Prostate gland (tissue), 2 donors: ENCODE results near the gene PCBD2. TPM values are rescaled to one million over a fixed set of nuclear protein-coding genes. Genes with fewer than 3 reads are reported as not detected.
"Not testable (repeated sequence)": the region's sequence is repeated elsewhere in the genome, so short reads cannot be mapped to it uniquely, and the experiment has no call there.

Experiments
- DNase-seq: peaks from one replicate; pipeline ENCODE4 v3.0.0-alpha.2; 2019; ENCODE audit warnings: low spot score
- H3K27ac ChIP-seq, 2 donors: fragments of 200-600 bp; sonication (generic); 2 replicates each; pipeline ENCODE4 v1.5.1; 2017 to 2019
- H3K27me3 ChIP-seq: fragments of 200-600 bp; sonication (generic); replicated peaks from 2 replicates; pipeline ENCODE4 v1.5.1; 2019; ENCODE audit not compliant: insufficient read depth
- H3K36me3 ChIP-seq, 2 donors: fragments of 200-600 bp; sonication (generic); 1 replicate in 1 of 2; 2 replicates in 1 of 2; pipeline versions ENCODE4 v1.5.1 to v1.8.1; 2017 to 2019
- H3K4me1 ChIP-seq: fragments of 200-600 bp; sonication (generic); replicated peaks from 2 replicates; pipeline ENCODE4 v1.5.1; 2019
- H3K4me3 ChIP-seq, 2 donors: fragments of 200-600 bp; sonication (generic); 2 replicates each; pipeline ENCODE4 v1.5.1; 2017 to 2019
- H3K9me3 ChIP-seq: fragments of 200-600 bp; sonication (generic); 2 replicates; pipeline ENCODE4 v1.5.1; 2017
- POLR2A ChIP-seq: fragments of 450-650 bp; IDR thresholded peaks from one replicate; pipeline ENCODE4 v1.6.1; 2016; ENCODE audit warnings: antibody characterized with exemption, mild to moderate bottlenecking
- POLR2AphosphoS5 ChIP-seq: sonication (generic); formaldehyde crosslinking; IDR thresholded peaks from one replicate; pipeline ENCODE4 v1.6.1; 2017; ENCODE audit warnings: antibody characterized with exemption
- whole genome bisulfite sequencing: methylation state at CpG from one replicate; pipeline ENCODE4 v1.1.5; 2018; 5-methylcytosine and 5-hydroxymethylcytosine counted together
- intact Hi-C: fragments of 100-400 bp; cut with DNase I; formaldehyde crosslinking; loops from one replicate; pipeline ENCODE4 v1.14.2; 2022
- total RNA-seq, 2 donors: library from RNA; depleted of rRNA; stranded (reverse); fragments of >200 nt; gene quantifications; one replicate each; pipeline ENCODE4 v1.1.0, GENCODE V29; 2016
- TF ChIP-seq, protein P1 (sequence below), 4 experiments: fragments of 200-600 bp in 2 of 4; fragments of 450-650 bp in 2 of 4; sonication (generic) in 2 of 4; IDR thresholded peaks; 1 replicate in 3 of 4; 2 replicates in 1 of 4; pipeline ENCODE4 v1.5.1; 2016 to 2019; ENCODE audit warnings: antibody characterized with exemption in 4 of 4, mild to moderate bottlenecking in 2 of 4, moderate library complexity in 2 of 4

PCBD2 gene
- total RNA-seq, 2 donors from 2014 or later = 7.4 to 9.4 TPM

DNA sequence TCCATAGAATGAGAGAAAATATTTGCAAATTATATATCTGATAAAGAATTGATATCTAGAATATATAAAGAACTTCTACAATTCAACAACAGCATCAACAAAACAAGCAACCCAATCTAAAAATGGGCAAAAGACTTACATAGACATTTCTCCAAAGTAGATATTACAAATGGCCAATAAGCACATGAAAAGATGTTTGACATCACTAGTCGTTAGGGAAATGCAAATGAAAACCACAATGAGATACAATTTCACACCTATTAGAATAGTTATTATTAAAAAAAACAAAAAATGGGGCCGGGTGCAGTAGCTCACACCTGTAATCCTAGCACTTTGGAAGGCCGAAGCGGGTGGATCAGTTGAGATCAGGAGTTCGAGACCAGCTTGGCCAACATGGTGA lies 87.2 kb downstream of the PCBD2 start:
- no peak overlapping the region for H3K27ac ChIP-seq
- WGBS = 95% methylated on average over 5 of the region's 5 CpGs
- H3K4me3 ChIP-seq = no peak overlapping the region
- DNase-seq = no peak
- H3K36me3 ChIP-seq = no peaks in the 10 kb centered on the region
- no peaks in the 10 kb centered on the region for H3K27me3 ChIP-seq
- intact Hi-C loops = no loop called here
- no peaks in the 10 kb centered on the region for H3K4me1 ChIP-seq
- TF ChIP-seq POLR2A (no peak), POLR2AphosphoS5 (no peak)
- TF ChIP-seq, protein P1, sequence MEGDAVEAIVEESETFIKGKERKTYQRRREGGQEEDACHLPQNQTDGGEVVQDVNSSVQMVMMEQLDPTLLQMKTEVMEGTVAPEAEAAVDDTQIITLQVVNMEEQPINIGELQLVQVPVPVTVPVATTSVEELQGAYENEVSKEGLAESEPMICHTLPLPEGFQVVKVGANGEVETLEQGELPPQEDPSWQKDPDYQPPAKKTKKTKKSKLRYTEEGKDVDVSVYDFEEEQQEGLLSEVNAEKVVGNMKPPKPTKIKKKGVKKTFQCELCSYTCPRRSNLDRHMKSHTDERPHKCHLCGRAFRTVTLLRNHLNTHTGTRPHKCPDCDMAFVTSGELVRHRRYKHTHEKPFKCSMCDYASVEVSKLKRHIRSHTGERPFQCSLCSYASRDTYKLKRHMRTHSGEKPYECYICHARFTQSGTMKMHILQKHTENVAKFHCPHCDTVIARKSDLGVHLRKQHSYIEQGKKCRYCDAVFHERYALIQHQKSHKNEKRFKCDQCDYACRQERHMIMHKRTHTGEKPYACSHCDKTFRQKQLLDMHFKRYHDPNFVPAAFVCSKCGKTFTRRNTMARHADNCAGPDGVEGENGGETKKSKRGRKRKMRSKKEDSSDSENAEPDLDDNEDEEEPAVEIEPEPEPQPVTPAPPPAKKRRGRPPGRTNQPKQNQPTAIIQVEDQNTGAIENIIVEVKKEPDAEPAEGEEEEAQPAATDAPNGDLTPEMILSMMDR (IDR thresholded peaks at IDR 0.05) = no peak
- H3K9me3 ChIP-seq = no peaks in the 10 kb centered on the region

DNA sequence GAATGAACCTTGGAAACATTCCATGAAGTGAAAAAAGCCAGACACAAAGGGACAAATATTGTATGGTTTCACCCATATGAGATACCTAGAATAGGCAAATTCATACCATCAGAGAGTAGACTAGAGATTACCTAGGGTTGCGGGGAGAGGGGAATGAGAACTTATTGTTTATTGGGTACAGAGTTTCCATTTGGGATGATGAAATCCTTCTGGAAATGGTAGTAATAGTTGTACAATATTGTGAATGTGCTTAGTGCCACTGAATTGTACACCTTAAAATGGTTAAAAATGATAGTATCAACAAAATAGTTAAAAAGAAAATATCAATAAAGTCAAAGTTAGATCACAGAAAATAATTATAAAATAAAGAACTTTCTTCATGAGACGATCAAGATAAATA lies 88.2 kb downstream of the PCBD2 start:
- Histone ChIP-seq H3K4me3 (no peak overlapping the region), H3K27me3 (no peaks in the 10 kb centered on the region), H3K9me3 (no peaks in the 10 kb centered on the region), H3K27ac (no peak overlapping the region), H3K4me1 (no peaks in the 10 kb centered on the region), H3K36me3 (no peaks in the 10 kb centered on the region)
- WGBS = 94% methylated on average over 2 of the region's 2 CpGs
- TF ChIP-seq POLR2AphosphoS5 (no peak), POLR2A (no peak)
- TF ChIP-seq, protein P1 (IDR thresholded peaks at IDR 0.05) = no peak
- intact Hi-C loops = no loop called here
- no peak for DNase-seq

DNA sequence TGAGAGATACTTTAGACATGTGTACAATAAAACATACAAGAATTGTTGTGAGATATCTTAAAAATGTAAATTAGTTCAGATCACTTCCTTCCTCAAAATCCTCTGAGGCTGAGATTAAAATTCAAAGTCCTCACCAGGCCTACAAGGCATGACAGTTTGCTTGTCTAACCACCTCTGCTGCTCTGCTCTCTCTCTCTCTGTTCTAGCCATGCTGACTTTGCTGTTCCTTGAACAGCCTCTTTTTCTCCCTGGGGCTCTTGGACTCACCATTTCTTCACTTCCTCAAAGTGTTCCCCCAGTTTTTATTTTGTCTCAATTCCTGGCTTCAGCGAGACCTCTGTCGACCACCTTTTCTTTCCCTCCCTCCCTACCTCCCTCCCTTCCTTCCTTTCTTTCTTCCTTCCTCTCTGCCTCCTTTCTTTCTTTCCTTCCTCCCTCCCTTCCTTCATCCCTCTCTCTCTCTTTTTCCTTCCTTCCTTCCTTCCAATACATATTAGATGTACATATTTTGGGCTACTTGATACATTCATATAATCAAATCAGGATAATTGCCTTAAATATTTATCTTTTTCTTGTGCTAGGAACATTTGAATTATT lies 89.7 kb downstream of the PCBD2 start:
- H3K27ac ChIP-seq = no peak overlapping the region
- no peaks in the 10 kb centered on the region for H3K36me3 ChIP-seq
- whole genome bisulfite sequencing = 73% methylated on average over 2 of the region's 2 CpGs
- no peaks in the 10 kb centered on the region for H3K27me3 ChIP-seq
- no peaks in the 10 kb centered on the region for H3K4me1 ChIP-seq
- intact Hi-C loops = no loop called here
- H3K9me3 ChIP-seq = no peaks in the 10 kb centered on the region
- no peak overlapping the region for H3K4me3 ChIP-seq
- TF ChIP-seq, protein P1 (IDR thresholded peaks at IDR 0.05) = no peak
- TF ChIP-seq POLR2AphosphoS5 (no peak), POLR2A (no peak)
- no peak for DNase-seq

DNA sequence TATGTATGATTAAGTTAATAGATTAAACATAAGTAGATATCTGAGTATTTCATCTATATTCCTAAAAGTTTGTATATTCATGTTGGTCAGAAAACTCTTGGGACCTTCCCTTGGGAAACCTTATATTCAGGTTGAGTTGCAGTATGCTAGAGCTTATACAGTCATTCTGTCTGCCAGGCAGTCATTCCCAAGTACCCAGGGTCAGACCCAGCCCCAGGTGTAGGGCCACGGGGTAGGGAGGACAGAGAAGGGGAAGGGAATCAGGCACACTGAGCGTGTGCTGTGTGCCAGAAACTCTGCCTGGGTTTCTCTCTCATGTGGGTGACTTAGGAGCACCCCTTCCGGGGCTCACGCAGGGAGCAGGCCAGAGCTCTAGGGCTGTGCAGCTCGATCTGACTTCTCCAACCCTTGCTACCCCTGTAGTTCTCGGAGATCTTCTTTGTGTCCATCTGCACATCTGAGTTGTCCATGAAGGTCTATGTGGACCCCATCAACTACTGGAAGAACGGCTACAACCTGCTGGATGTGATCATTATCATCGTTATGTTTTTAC lies 91.0 kb downstream of the PCBD2 start:
- no peaks in the 10 kb centered on the region for H3K27me3 ChIP-seq
- H3K27ac ChIP-seq = no peak overlapping the region
- 87% methylated on average over 8 of the region's 8 CpGs for WGBS
- TF ChIP-seq, protein P1 (IDR thresholded peaks at IDR 0.05) = no peak
- TF ChIP-seq POLR2AphosphoS5 = no peak
- no peaks in the 10 kb centered on the region for H3K36me3 ChIP-seq
- H3K4me1 ChIP-seq = no peaks in the 10 kb centered on the region
- no peak overlapping the region for H3K4me3 ChIP-seq
- intact Hi-C loops = no loop called here
- no peak for DNase-seq
- no peaks in the 10 kb centered on the region for H3K9me3 ChIP-seq

DNA sequence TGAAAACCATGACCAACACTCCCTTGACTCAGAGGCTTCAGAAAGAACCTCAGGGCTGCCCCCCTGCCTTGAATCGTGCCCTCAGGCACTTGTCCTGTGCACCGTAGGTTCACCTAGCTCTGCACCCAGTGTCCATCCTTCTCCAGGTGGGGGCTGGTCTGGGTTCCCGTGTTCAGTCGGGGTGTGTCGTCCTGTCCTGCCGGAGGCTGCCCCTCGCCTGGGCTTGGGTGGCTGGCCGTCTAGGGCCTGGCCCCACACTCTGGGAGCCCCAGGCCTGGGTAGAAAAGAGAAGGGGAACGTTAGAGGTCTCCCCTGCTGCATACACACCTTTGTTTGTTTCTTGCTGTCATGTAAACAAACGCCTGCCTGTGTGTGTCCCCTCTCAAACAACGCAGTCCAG lies 92.1 kb downstream of the PCBD2 start:
- Histone ChIP-seq H3K36me3 (no peaks in the 10 kb centered on the region), H3K9me3 (no peaks in the 10 kb centered on the region), H3K27ac (no peak overlapping the region), H3K27me3 (no peaks in the 10 kb centered on the region), H3K4me1 (no peaks in the 10 kb centered on the region), H3K4me3 (no peak overlapping the region)
- intact Hi-C loops = no loop called here
- TF ChIP-seq POLR2AphosphoS5 (no peak), POLR2A (no peak)
- TF ChIP-seq, protein P1 (IDR thresholded peaks at IDR 0.05) = no peak
- WGBS = 69% methylated on average over 11 of the region's 11 CpGs
- no peak for DNase-seq

DNA sequence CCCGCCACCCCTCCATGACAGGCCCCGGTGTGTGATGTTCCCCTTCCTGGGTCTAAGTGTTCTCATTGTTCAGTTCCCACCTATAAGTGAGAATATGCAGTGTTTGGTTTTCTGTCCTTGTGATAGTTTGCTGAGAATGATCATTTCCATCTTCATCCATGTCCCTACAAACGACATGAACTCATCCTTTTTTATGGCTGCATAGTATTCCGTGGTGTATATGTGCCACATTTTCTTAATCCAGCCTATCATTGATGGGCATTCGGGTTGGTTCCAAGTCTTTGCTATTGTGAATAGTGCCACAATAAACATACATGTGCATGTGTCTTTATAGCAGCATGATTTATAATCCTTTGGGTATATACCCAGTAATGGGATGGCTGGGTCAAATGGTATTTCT lies 93.1 kb downstream of the PCBD2 start:
- intact Hi-C loops, H3K9me3 ChIP-seq, H3K4me1 ChIP-seq, DNase-seq, H3K27ac ChIP-seq, H3K27me3 ChIP-seq, H3K36me3 ChIP-seq, H3K4me3 ChIP-seq: not testable (repeated sequence)
- 96% methylated on average over 5 of the region's 5 CpGs for WGBS
